A673 (cell line): ENCODE measurements around the gene LUZP1.

Experiments
- CTCF ChIP-seq: fragments of 300-800, 200-600 bp; sonication (generic); conservative IDR thresholded peaks from 2 replicates; pipeline ENCODE4 v1.5.1; 2017; ENCODE audit warnings: low read depth, mild to moderate bottlenecking, antibody characterized with exemption, low read length, moderate library complexity, mixed read lengths
- EZH2 ChIP-seq: fragments of 200-600 bp; sonication (generic); IDR thresholded peaks from 2 replicates; pipeline ENCODE4 v1.6.1; 2017; ENCODE audit warnings: borderline replicate concordance, low read depth, mild to moderate bottlenecking, mixed read lengths, antibody characterized with exemption, low read length; ENCODE audit not compliant: poor library complexity, severe bottlenecking

- no peak for TF ChIP-seq CTCF
- TF ChIP-seq EZH2, result no peak
Observed at GRCh38 chr1:23150125-23150524, 18.5 kb downstream of the LUZP1 start.
